ENCODE results near the gene PLXNA4. TPM values are rescaled to one million over a fixed set of nuclear protein-coding genes. Genes with fewer than 3 reads are reported as not detected.

PLXNA4 gene
- total and polyA plus RNA-seq, 8 donors = 0.19 to 1.6 (median 0.47) TPM

DNA sequence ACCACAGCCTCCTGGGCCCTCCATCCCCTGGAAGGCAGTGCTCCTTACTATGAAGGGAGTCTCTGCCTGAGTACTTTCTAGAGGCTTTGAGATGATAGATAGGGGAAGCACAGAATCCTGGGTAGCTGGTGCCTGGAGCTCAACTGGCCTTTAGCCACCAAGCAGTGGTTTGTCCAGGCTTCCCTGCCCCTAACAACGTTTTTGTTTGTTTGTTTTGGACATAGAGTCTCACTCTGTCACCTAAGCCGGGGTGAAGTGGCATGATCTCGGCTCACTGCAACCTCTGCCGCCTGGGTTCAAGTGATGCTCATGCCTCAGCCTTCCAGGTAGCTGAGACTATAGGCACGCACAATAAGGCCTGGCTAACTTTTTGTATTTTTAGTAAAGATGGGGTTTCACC is 289.4 kb downstream of the PLXNA4 start:
- no peak for FAIRE-seq
- ATAC-seq = no peak
- intact Hi-C loops (cut with DNase I) = no loop called here
- no peak for DNase-seq
- H3K9me3 ChIP-seq = no peaks in the 10 kb centered on the region
- WGBS, 2 donors = 59 to 69% methylated on average over 5 of the region's 5 CpGs
- H3K36me3 ChIP-seq = no peaks in the 10 kb centered on the region
- H3K4me3 ChIP-seq = no peak overlapping the region
- TF ChIP-seq, protein P1, sequence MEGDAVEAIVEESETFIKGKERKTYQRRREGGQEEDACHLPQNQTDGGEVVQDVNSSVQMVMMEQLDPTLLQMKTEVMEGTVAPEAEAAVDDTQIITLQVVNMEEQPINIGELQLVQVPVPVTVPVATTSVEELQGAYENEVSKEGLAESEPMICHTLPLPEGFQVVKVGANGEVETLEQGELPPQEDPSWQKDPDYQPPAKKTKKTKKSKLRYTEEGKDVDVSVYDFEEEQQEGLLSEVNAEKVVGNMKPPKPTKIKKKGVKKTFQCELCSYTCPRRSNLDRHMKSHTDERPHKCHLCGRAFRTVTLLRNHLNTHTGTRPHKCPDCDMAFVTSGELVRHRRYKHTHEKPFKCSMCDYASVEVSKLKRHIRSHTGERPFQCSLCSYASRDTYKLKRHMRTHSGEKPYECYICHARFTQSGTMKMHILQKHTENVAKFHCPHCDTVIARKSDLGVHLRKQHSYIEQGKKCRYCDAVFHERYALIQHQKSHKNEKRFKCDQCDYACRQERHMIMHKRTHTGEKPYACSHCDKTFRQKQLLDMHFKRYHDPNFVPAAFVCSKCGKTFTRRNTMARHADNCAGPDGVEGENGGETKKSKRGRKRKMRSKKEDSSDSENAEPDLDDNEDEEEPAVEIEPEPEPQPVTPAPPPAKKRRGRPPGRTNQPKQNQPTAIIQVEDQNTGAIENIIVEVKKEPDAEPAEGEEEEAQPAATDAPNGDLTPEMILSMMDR (IDR thresholded peaks at IDR 0.05) = no peak
- H3K4me1 ChIP-seq = no peaks in the 10 kb centered on the region
- H3K27me3 ChIP-seq = no peaks in the 10 kb centered on the region
- no peak overlapping the region for H3K27ac ChIP-seq

DNA sequence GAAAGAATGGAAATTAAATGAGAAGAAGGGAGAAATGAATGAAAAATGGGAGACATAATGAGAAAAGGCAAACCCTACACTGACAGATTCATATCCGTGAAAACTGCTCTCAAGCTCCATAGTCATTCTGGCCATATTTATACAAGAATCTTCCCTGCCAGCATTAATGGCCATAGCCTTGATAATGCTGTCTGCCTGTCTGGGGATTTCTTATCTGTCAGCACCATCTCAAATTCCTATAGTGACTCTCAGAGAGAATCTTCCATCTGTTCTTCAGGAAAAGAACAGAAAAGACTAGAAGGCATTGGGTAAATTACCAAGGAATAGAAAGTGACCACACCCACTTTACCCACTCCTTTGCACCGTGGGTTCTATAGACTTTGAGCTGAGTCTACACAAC is 295.9 kb downstream of the PLXNA4 start:
- no peaks in the 10 kb centered on the region for H3K36me3 ChIP-seq
- FAIRE-seq (no peak), ATAC-seq (no peak), DNase-seq (no peak)
- no peak overlapping the region for H3K27ac ChIP-seq
- no peaks in the 10 kb centered on the region for H3K27me3 ChIP-seq
- H3K9me3 ChIP-seq = no peaks in the 10 kb centered on the region
- WGBS, 2 donors = 51 to 52% methylated on average over 2 of the region's 2 CpGs
- H3K4me3 ChIP-seq = no peak overlapping the region
- H3K4me1 ChIP-seq = no peaks in the 10 kb centered on the region
- intact Hi-C loops (cut with DNase I) = no loop called here
- TF ChIP-seq, protein P1 (IDR thresholded peaks at IDR 0.05) = no peak

DNA sequence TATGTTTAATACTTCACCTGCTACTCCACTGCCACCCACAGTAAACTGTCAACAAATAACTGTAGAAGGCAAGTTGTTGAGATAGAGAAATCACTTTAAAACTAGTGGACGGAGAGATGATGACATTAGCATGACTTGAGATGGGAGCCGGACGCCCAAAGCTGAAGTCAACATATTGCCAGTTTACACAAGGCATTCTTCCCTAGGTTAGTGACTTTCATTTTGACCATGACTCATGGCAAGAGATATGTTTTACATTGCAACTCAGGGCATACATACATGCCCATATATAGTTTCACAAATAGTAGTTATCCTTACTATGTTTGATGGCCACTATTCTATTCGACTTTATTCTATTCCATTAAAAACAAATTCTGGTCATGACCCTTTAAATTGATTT is 296.6 kb downstream of the PLXNA4 start:
- H3K36me3 ChIP-seq = no peaks in the 10 kb centered on the region
- TF ChIP-seq, protein P1 (IDR thresholded peaks at IDR 0.05) = no peak
- H3K27ac ChIP-seq = no peak overlapping the region
- no peaks in the 10 kb centered on the region for H3K27me3 ChIP-seq
- no peak overlapping the region for H3K4me3 ChIP-seq
- H3K9me3 ChIP-seq = no peaks in the 10 kb centered on the region
- intact Hi-C loops (cut with DNase I) = no loop called here
- no peaks in the 10 kb centered on the region for H3K4me1 ChIP-seq
- FAIRE-seq (no peak), ATAC-seq (no peak), DNase-seq (no peak)
- 80 to 83% methylated on average over 4 of the region's 4 CpGs for WGBS, 2 donors

DNA sequence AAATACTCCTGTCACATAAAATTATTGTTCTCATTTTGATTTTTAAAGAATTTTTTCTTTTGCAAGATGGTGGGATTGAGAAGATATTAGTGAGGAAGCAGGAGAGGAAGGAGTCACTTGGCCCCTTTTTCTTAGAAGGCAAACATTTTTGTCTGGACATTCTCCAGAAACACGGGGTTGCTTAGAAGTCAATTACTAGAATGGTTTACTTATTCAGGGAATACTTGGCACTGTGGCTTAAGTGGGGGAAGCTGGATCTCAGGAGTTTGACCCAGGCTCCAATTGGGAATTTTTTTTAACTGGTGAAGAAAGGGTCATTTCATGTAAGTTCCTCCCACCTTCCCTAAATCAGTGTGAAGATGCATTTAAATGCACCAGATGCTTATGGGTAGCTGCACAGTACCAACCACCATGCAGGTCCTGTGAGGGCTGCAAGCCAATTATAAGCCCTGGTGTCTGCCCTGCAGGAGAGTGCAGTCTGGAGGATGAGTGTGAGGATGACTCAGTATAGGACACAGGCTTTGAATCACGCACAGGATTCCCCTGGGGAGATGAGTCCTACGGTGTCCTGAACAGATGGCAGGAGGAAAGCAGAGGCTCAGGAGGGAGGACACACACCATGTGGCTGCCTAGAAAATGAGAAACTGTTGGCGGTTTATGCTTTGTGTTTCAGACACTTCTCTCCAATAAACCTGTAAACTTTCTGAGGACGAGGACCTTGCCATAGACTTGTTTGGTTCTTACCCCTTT is 299.1 kb downstream of the PLXNA4 start:
- intact Hi-C loops (cut with DNase I) = no loop called here
- no peak overlapping the region for H3K4me3 ChIP-seq
- H3K27ac ChIP-seq = no peak overlapping the region
- H3K9me3 ChIP-seq = no peaks in the 10 kb centered on the region
- DNase-seq = no peak
- no peaks in the 10 kb centered on the region for H3K36me3 ChIP-seq
- no peak for ATAC-seq
- no peak for FAIRE-seq
- WGBS, 2 donors = 50 to 51% methylated on average over 5 of the region's 5 CpGs
- TF ChIP-seq, protein P1 (IDR thresholded peaks at IDR 0.05) = no peak
- H3K4me1 ChIP-seq = no peaks in the 10 kb centered on the region
- no peaks in the 10 kb centered on the region for H3K27me3 ChIP-seq

DNA sequence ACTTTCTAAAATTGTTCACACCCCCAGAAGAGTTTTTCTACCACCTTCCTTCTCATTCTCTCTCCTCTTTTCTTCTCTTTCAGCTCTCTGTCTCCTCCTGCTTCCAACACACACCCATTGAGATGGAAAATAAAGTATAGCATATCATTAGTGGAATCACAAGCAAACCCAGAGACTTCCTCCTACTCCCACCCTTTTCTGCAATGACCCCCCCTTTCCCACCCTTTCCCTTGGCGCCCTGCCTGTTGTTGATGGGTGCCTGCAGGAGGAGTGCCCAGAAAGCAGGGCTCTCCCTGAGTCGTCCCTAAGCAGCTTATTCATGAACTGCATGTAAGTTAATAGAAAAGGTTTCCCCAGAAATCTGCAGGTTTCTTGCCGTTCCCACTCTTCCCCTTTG is 300.0 kb downstream of the PLXNA4 start:
- H3K27ac ChIP-seq = no peak overlapping the region
- no peaks in the 10 kb centered on the region for H3K27me3 ChIP-seq
- TF ChIP-seq, protein P1 (IDR thresholded peaks at IDR 0.05) = no peak
- 24 to 31% methylated on average over 3 of the region's 3 CpGs for WGBS, 2 donors
- H3K36me3 ChIP-seq = no peaks in the 10 kb centered on the region
- FAIRE-seq = no peak
- DNase-seq = no peak
- H3K9me3 ChIP-seq = no peaks in the 10 kb centered on the region
- H3K4me1 ChIP-seq = no peaks in the 10 kb centered on the region
- intact Hi-C loops (cut with DNase I) = no loop called here
- ATAC-seq = no peak
- no peak overlapping the region for H3K4me3 ChIP-seq

All from pancreas (tissue), 10 donors.